Activated CD8-positive, alpha-beta memory T cell treated with anti-CD3 and anti-CD28 coated beads, Interleukin-2, amount 50 U/mL, for 48 hours (primary cell): ENCODE results near the gene RNF138.
"Not testable (repeated sequence)": the region's sequence is repeated elsewhere in the genome, so short reads cannot be mapped to it uniquely, and the experiment has no call there.

Experiments used
- DNase-seq: peaks from one replicate; pipeline ENCODE4 v3.0.0-alpha.2; 2020

Gene RNF138

DNA sequence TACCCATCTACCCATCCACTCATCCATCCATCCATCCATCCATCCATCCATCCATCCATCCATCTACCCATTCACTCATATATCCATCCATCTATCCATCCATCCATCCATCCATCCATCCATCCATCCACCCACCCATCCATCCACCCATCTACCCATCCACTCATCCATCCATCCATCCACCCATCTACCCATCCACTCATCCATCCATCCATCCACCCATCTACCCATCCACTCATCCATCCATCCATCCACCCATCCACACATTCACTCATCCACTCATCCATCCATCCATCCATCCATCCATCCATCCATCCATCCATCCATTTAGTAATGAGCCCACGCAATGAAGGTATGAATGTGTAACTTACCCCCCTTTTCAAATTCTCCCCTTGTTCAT, 85.1 kb downstream of the RNF138 start:
- not testable (repeated sequence) for DNase-seq

DNA sequence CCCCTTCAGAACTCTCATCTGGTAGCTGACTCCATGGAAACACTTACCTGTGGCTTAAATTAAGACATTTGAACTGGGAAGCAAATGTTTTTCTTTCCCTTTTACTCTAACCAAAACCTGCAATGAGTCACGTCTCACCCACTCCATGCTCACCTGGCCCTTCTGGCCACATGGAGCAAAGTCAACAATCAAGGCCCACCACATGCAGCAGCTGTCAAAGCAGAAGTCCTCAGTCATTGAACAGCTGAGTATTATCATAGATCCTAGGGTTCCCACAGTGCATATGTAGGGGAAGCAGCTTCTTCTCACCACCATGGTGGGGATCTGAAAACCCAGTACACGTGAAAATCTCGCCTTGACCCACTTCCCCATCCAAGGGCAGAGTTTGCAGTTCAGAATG, 85.9 kb downstream of the RNF138 start:
- DNase-seq, result no peak
